ENCODE data around the gene PPP6R1. TPM values are rescaled to one million over a fixed set of nuclear protein-coding genes. Genes with fewer than 3 reads are reported as not detected.

The PPP6R1 gene
- total and polyA plus RNA-seq, 8 donors: 15.3 to 33.1 (median 21.5) TPM

- DNase-seq: no peak
- H3K9me3 ChIP-seq: no peaks in the 10 kb centered on the region
- no peak overlapping the region for H3K4me3 ChIP-seq
- WGBS, 2 donors: 76 to 80% methylated on average over 10 of the region's 10 CpGs
- H3K36me3 ChIP-seq: peaks cover 0 to 28% (median 10%) of the 10 kb centered on the region in 3 donors
- H3K27ac ChIP-seq: no peak overlapping the region
- FAIRE-seq: no peak
- no peaks in the 10 kb centered on the region for H3K4me1 ChIP-seq
- no peaks in the 10 kb centered on the region for H3K27me3 ChIP-seq
- no peak for TF ChIP-seq CTCF (IDR thresholded peaks at IDR 0.05)
- ATAC-seq: no peak
- intact Hi-C loops (cut with DNase I): no loop called here
Observed at GRCh38 chr19:55248166-55248675, 10.6 kb downstream of the PPP6R1 start.

- Histone ChIP-seq H3K4me3 (no peak overlapping the region), H3K9me3 (no peaks in the 10 kb centered on the region), H3K27me3 (no peaks in the 10 kb centered on the region), H3K36me3 (peaks cover 0 to 32% (median 10%) of the 10 kb centered on the region in 3 donors), H3K27ac (no peak overlapping the region), H3K4me1 (no peaks in the 10 kb centered on the region)
- DNase-seq: no peak
- intact Hi-C loops (cut with DNase I): no loop called here
- WGBS, 2 donors: 71 to 75% methylated on average over 10 of the region's 10 CpGs
- no peak for TF ChIP-seq CTCF (IDR thresholded peaks at IDR 0.05)
- ATAC-seq: peak in 3 of 4 donors; percentile 69 to 71 (median 69)
- FAIRE-seq: no peak
Observed at GRCh38 chr19:55247621-55248099, 11.2 kb downstream of the PPP6R1 start.

GRCh38 chr19:55246462-55247451, 12.1 kb downstream of the PPP6R1 start:
- H3K4me3 ChIP-seq: no peak overlapping the region
- WGBS, 2 donors: 90 to 95% methylated on average over 40 of the region's 40 CpGs
- DNase-seq (no peak), ATAC-seq (no peak), FAIRE-seq (no peak)
- H3K36me3 ChIP-seq: peaks cover 0 to 41% (median 18%) of the 10 kb centered on the region in 3 donors
- TF ChIP-seq CTCF (IDR thresholded peaks at IDR 0.05): no peak
- H3K27ac ChIP-seq: no peak overlapping the region
- no peaks in the 10 kb centered on the region for H3K27me3 ChIP-seq
- H3K9me3 ChIP-seq: no peaks in the 10 kb centered on the region
- H3K4me1 ChIP-seq: no peaks in the 10 kb centered on the region
- intact Hi-C loops (cut with DNase I): no loop called here

GRCh38 chr19:55245236-55245904, 13.4 kb downstream of the PPP6R1 start:
- no peak overlapping the region for H3K4me3 ChIP-seq
- WGBS, 2 donors: 94 to 96% methylated on average over 17 to 23 of the region's 23 CpGs
- H3K27ac ChIP-seq: no peak overlapping the region
- no peaks in the 10 kb centered on the region for H3K4me1 ChIP-seq
- no peak for TF ChIP-seq CTCF (IDR thresholded peaks at IDR 0.05)
- no peaks in the 10 kb centered on the region for H3K27me3 ChIP-seq
- FAIRE-seq (no peak), DNase-seq (peak in 1 of 6 donors; percentile 14), ATAC-seq (no peak)
- H3K9me3 ChIP-seq: no peaks in the 10 kb centered on the region
- peaks cover 0 to 52% (median 25%) of the 10 kb centered on the region in 3 donors for H3K36me3 ChIP-seq
- intact Hi-C loops (cut with DNase I): no loop called here

All from pancreas (tissue), 10 donors.